HPDE6-E6E7 (cell line): ENCODE data around the gene LSM3.

Experiments used
- DNase-seq: peaks from one replicate; pipeline ENCODE4 v3.0.0; 2011; ENCODE audit warnings: missing footprints; ENCODE audit errors: extremely low spot score

Gene LSM3

GRCh38 chr3:14178247-14179113, at the start of gene LSM3, which contains the start of gene XPC:
TSS of gene LSM3 (plus strand) at chr3:14178817. CDS start at chr3:14178861, 44 bp downstream.
TSS of gene XPC (minus strand) at chr3:14178601. CDS start at chr3:14178568, 33 bp downstream.
- DNase-seq, result peak; percentile 60

GRCh38 chr3:14129296-14129695, 49.3 kb upstream of the LSM3 start:
- no peak for DNase-seq

GRCh38 chr3:14130230-14130629, 48.4 kb upstream of the LSM3 start:
- DNase-seq, result no peak

- DNase-seq, result no peak
Measured at GRCh38 chr3:14130707-14131106, 47.9 kb upstream of the LSM3 start.

GRCh38 chr3:14131134-14131533, 47.5 kb upstream of the LSM3 start:
- DNase-seq, result no peak

GRCh38 chr3:14132120-14132519, 46.5 kb upstream of the LSM3 start:
- no peak for DNase-seq

- DNase-seq, result no peak
Measured at GRCh38 chr3:14132689-14133088, 45.9 kb upstream of the LSM3 start.

GRCh38 chr3:14133188-14133800, 45.3 kb upstream of the LSM3 start:
- no peak for DNase-seq

GRCh38 chr3:14133876-14134275, 44.7 kb upstream of the LSM3 start:
- no peak for DNase-seq

GRCh38 chr3:14134291-14134690, 44.3 kb upstream of the LSM3 start:
- DNase-seq, result no peak

- DNase-seq, result no peak
Measured at GRCh38 chr3:14135581-14135980, 43.0 kb upstream of the LSM3 start.

- no peak for DNase-seq
Measured at GRCh38 chr3:14137004-14137403, 41.6 kb upstream of the LSM3 start.

GRCh38 chr3:14137445-14137844, 41.2 kb upstream of the LSM3 start:
- no peak for DNase-seq

- DNase-seq, result no peak
Measured at GRCh38 chr3:14138109-14138877, 40.3 kb upstream of the LSM3 start.

- DNase-seq, result no peak
Measured at GRCh38 chr3:14138878-14139655, 39.5 kb upstream of the LSM3 start.

GRCh38 chr3:14139771-14140170, 38.8 kb upstream of the LSM3 start:
- no peak for DNase-seq

GRCh38 chr3:14140668-14141067, 37.9 kb upstream of the LSM3 start:
- DNase-seq, result no peak

GRCh38 chr3:14141144-14141543, 37.5 kb upstream of the LSM3 start:
- no peak for DNase-seq

- no peak for DNase-seq
Measured at GRCh38 chr3:14141602-14142341, 36.8 kb upstream of the LSM3 start.

GRCh38 chr3:14142567-14143270, 35.9 kb upstream of the LSM3 start:
- DNase-seq, result no peak
